Peyer's patch (tissue), 4 donors: Measurements from ENCODE around the gene PROM1.

Experiments
- POLR2A ChIP-seq, 2 donors: fragments of 450-650 bp; IDR thresholded peaks; one replicate each; pipeline ENCODE4 v1.5.1; 2017; ENCODE audit warnings: antibody characterized with exemption in 2 of 2, mild to moderate bottlenecking in 2 of 2, moderate library complexity in 2 of 2
- TF ChIP-seq, protein P1 (sequence below), 6 experiments: fragments of 450-650 bp in 4 of 6; fragments of 200-600 bp in 2 of 6; sonication (generic) in 1 of 6; IDR thresholded peaks; one replicate each; pipeline ENCODE4 v1.5.1; 2017 to 2019; ENCODE audit warnings: antibody characterized with exemption in 6 of 6, mild to moderate bottlenecking in 3 of 6, moderate library complexity in 1 of 6

DNA sequence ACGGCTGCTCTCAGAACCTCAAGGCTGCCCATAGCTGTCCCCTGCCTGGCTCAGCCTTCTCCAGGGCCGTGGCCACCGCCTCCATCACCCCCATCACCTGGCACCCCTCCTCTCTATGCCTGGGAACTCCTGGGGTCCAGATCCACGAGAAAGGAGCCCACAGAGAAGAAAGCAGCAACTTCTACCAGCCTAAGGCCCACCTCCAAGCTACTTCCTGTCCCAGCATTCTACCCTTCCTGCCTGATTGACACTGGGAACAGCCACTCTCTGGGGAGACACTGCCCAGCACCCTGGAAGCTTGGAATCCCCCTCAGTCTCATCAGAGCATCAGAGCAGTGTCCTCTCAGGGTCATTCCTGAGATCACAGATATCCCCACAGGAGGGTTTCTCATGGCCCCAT is 36.9 kb upstream of the PROM1 start:
- TF ChIP-seq, protein P1, sequence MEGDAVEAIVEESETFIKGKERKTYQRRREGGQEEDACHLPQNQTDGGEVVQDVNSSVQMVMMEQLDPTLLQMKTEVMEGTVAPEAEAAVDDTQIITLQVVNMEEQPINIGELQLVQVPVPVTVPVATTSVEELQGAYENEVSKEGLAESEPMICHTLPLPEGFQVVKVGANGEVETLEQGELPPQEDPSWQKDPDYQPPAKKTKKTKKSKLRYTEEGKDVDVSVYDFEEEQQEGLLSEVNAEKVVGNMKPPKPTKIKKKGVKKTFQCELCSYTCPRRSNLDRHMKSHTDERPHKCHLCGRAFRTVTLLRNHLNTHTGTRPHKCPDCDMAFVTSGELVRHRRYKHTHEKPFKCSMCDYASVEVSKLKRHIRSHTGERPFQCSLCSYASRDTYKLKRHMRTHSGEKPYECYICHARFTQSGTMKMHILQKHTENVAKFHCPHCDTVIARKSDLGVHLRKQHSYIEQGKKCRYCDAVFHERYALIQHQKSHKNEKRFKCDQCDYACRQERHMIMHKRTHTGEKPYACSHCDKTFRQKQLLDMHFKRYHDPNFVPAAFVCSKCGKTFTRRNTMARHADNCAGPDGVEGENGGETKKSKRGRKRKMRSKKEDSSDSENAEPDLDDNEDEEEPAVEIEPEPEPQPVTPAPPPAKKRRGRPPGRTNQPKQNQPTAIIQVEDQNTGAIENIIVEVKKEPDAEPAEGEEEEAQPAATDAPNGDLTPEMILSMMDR (IDR thresholded peaks at IDR 0.05): no peak
- no peak for TF ChIP-seq POLR2A (IDR thresholded peaks at IDR 0.05)
